Chondrocyte (in vitro differentiated cells): ENCODE results near the gene GAP43. TPM values are rescaled to one million over a fixed set of nuclear protein-coding genes. Genes with fewer than 3 reads are reported as not detected.
A peak's percentile ranks its signal among the peaks of the same experiment; 100 is the strongest.

Experiments
- DNase-seq: peaks from one replicate; pipeline ENCODE4 v3.0.0; 2021; ENCODE audit warnings: mixed read lengths, low spot score
- H3K27ac Mint-ChIP-seq: one replicate; pipeline ENCODE4 v1.8.0; 2021; ENCODE audit warnings: mild to moderate bottlenecking, moderate library complexity, mixed read lengths; ENCODE audit not compliant: unreplicated experiment
- H3K27me3 Mint-ChIP-seq: 2 replicates; pipeline ENCODE4 v1.8.0; 2021; ENCODE audit warnings: low read depth, mixed read lengths
- H3K36me3 Mint-ChIP-seq: 2 replicates; pipeline ENCODE4 v1.8.0; 2021; ENCODE audit warnings: low read depth, mixed read lengths
- H3K4me1 Mint-ChIP-seq: 2 replicates; pipeline ENCODE4 v1.8.0; 2021; ENCODE audit warnings: low read depth, mild to moderate bottlenecking, mixed read lengths
- H3K4me3 Mint-ChIP-seq: one replicate; pipeline ENCODE4 v1.8.0; 2021; ENCODE audit warnings: mild to moderate bottlenecking, moderate library complexity, mixed read lengths; ENCODE audit not compliant: unreplicated experiment
- H3K9me3 Mint-ChIP-seq: 2 replicates; pipeline ENCODE4 v1.8.0; 2021; ENCODE audit warnings: low read depth, mixed read lengths
- CTCF ChIP-seq: fragments of 200-600 bp; sonication (generic); IDR thresholded peaks from 2 replicates; pipeline ENCODE4 v1.5.0; 2021; ENCODE audit warnings: antibody characterized with exemption, mild to moderate bottlenecking, moderate library complexity
- total RNA-seq: library from RNA; stranded (reverse); gene quantifications from 3 replicates; pipeline ENCODE4 v1.2.1, GENCODE V29; 2021

GAP43 gene
- total RNA-seq, 1 donor from 2014 or later: 3.6 TPM

DNA sequence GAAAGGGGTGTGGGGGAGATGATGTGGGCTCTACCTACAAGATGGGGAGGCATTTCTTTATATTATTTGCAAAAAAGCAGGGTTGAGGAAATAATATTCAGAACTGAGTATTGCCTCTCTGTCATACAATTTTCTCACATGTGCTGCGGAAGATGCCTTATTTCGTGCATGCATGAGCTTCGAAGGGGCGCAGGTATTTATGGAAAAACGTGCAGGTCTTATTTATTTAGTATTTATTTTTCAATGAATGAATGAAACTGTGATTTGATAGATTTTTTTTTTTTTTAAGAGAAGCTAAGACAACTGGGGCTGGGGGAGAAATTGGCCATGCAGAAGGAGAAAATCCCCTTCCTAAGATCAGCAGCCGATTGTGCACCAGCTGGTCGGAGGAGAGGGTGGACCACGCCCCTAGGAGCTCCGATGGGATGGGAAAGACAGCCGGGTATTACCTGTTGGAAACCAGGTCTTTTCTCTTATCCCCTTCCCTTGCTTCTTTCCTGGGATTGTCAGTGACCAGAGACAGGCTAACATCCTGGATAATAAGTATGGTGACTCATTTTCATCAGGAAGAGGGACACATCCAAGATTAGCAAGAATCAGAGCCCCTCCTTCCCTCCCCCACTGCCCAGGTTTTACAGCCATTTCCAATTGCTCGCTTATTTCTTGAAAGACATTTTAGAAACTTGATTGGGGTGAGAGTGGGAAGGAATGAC, 875 bp downstream of the GAP43 start:
- Mint-ChIP-seq H3K27ac (no peak overlapping the region), H3K9me3 (no peaks in the 10 kb centered on the region), H3K4me1 (peaks cover 22% of the 10 kb centered on the region), H3K36me3 (no peaks in the 10 kb centered on the region), H3K27me3 (peaks cover 1% of the 10 kb centered on the region), H3K4me3 (peak overlapping the region; percentile 73)
- TF ChIP-seq CTCF: no peak
- no peak for DNase-seq

GRCh38 chr3:115624901-115625300, 1.6 kb downstream of the GAP43 start:
- no peak overlapping the region for H3K27ac Mint-ChIP-seq
- no peak overlapping the region for H3K4me3 Mint-ChIP-seq
- no peaks in the 10 kb centered on the region for H3K36me3 Mint-ChIP-seq
- TF ChIP-seq CTCF: no peak
- no peak for DNase-seq
- no peaks in the 10 kb centered on the region for H3K9me3 Mint-ChIP-seq
- H3K4me1 Mint-ChIP-seq: peaks cover 22% of the 10 kb centered on the region
- peaks cover 1% of the 10 kb centered on the region for H3K27me3 Mint-ChIP-seq

- no peak for TF ChIP-seq CTCF
- no peak for DNase-seq
- Mint-ChIP-seq H3K9me3 (no peaks in the 10 kb centered on the region), H3K27ac (no peak overlapping the region), H3K4me1 (peaks cover 22% of the 10 kb centered on the region), H3K27me3 (peaks cover 1% of the 10 kb centered on the region), H3K36me3 (no peaks in the 10 kb centered on the region), H3K4me3 (no peak overlapping the region)
Measured at GRCh38 chr3:115626006-115626409, 2.7 kb downstream of the GAP43 start.

DNA sequence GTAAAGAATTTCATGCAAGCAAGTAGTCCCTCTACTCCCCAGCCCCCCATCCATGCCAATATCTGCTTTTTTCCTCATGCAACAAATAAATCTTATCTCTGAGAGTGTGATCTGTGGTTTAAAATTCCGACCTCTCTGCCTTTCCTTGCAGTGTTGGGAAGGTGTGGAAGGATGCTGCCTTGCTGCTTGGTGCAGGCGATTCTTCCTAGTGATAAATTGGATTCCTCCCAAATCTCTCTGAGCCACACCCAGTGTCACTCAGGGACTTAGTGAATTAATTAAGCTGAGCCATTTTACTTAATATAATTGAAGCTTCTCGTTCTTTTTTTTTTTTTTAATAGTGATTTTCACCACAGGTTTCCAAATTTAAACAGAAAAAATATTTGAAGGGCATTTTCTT, 3.4 kb downstream of the GAP43 start:
- no peak for DNase-seq
- Mint-ChIP-seq H3K9me3 (no peaks in the 10 kb centered on the region), H3K27me3 (peaks cover 1% of the 10 kb centered on the region), H3K36me3 (no peaks in the 10 kb centered on the region), H3K4me1 (peaks cover 22% of the 10 kb centered on the region), H3K4me3 (no peak overlapping the region), H3K27ac (no peak overlapping the region)
- TF ChIP-seq CTCF: no peak

GRCh38 chr3:115627180-115628074, 4.1 kb downstream of the GAP43 start:
- TF ChIP-seq CTCF: no peak
- no peak overlapping the region for H3K4me3 Mint-ChIP-seq
- no peaks in the 10 kb centered on the region for H3K9me3 Mint-ChIP-seq
- no peaks in the 10 kb centered on the region for H3K36me3 Mint-ChIP-seq
- no peak for DNase-seq
- peaks cover 1% of the 10 kb centered on the region for H3K27me3 Mint-ChIP-seq
- H3K4me1 Mint-ChIP-seq: peaks cover 22% of the 10 kb centered on the region
- H3K27ac Mint-ChIP-seq: no peak overlapping the region
